ENCODE measurements around the gene SLC9B2.
A peak's percentile ranks its signal among the peaks of the same experiment; 100 is the strongest.

The SLC9B2 gene

DNA sequence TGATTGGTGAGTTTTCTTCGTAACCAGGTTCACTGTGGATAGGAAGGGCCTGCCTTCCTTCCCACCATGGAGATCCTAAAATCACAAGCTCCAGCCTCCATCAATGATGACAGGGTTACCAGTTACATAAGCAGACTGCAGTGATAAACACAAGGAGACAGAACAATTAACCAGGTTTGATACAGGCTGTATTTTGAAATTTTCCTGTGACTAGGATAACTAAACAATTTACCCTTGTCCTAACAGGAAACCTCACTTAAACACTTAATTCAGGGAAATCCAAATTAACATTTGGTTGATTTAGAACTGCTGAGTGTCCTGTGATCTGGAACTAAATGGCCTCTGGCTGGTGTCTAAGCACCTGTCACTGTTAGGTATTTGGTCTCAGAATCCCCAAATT lies 3.1 kb upstream of the SLC9B2 start:
- Histone ChIP-seq H3K36me3 (ENCODE audit: control insufficient read depth in 2 of 2, insufficient read depth in 1 of 2, low read length in 2 of 2) (peaks cover 0 to 9% of the 10 kb centered on the region in 2 experiments; a peak in 1 of 3 replicates), H3K9me3 (ENCODE audit: control insufficient read depth, insufficient read depth, low read depth, low read length) (no peaks in the 10 kb centered on the region), H3K4me3 (ENCODE audit: low read depth, low read length) (no peak overlapping the region), H3K4me1 (ENCODE audit: control insufficient read depth, insufficient read depth, low read length) (no peaks in the 10 kb centered on the region), H3K27ac (ENCODE audit: extremely low read depth, low read depth, low read length) (no peak overlapping the region)
- CTCF ChIA-PET = interaction anchor here (1.1 to 1.2 kb wide), 3 partner anchors 10 to 33 kb away, joined by 3 read pairs; partner anchors contain the start of gene BDH2
- TF ChIP-seq ZBTB20 (tag by site-specific recombination; IDR thresholded peaks at IDR 0.05) (no peak), ZNF138 (tag by site-specific recombination; IDR thresholded peaks at IDR 0.05; ENCODE audit: borderline replicate concordance) (no peak), ZNF623 (tag by site-specific recombination; IDR thresholded peaks at IDR 0.05) (no peak), ZBTB7A (tag by site-specific recombination; IDR thresholded peaks at IDR 0.05; ENCODE audit: low read depth) (no peak), ZNF426 (tag by site-specific recombination; IDR thresholded peaks at IDR 0.05) (no peak), PRDM2 (tag by site-specific recombination; IDR thresholded peaks at IDR 0.05; ENCODE audit: borderline replicate concordance) (no peak)
- TF ChIP-seq, protein P1, sequence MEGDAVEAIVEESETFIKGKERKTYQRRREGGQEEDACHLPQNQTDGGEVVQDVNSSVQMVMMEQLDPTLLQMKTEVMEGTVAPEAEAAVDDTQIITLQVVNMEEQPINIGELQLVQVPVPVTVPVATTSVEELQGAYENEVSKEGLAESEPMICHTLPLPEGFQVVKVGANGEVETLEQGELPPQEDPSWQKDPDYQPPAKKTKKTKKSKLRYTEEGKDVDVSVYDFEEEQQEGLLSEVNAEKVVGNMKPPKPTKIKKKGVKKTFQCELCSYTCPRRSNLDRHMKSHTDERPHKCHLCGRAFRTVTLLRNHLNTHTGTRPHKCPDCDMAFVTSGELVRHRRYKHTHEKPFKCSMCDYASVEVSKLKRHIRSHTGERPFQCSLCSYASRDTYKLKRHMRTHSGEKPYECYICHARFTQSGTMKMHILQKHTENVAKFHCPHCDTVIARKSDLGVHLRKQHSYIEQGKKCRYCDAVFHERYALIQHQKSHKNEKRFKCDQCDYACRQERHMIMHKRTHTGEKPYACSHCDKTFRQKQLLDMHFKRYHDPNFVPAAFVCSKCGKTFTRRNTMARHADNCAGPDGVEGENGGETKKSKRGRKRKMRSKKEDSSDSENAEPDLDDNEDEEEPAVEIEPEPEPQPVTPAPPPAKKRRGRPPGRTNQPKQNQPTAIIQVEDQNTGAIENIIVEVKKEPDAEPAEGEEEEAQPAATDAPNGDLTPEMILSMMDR (tag by site-specific recombination; IDR thresholded peaks at IDR 0.05) = no peak
- POLR2A ChIA-PET = no interaction called here

DNA sequence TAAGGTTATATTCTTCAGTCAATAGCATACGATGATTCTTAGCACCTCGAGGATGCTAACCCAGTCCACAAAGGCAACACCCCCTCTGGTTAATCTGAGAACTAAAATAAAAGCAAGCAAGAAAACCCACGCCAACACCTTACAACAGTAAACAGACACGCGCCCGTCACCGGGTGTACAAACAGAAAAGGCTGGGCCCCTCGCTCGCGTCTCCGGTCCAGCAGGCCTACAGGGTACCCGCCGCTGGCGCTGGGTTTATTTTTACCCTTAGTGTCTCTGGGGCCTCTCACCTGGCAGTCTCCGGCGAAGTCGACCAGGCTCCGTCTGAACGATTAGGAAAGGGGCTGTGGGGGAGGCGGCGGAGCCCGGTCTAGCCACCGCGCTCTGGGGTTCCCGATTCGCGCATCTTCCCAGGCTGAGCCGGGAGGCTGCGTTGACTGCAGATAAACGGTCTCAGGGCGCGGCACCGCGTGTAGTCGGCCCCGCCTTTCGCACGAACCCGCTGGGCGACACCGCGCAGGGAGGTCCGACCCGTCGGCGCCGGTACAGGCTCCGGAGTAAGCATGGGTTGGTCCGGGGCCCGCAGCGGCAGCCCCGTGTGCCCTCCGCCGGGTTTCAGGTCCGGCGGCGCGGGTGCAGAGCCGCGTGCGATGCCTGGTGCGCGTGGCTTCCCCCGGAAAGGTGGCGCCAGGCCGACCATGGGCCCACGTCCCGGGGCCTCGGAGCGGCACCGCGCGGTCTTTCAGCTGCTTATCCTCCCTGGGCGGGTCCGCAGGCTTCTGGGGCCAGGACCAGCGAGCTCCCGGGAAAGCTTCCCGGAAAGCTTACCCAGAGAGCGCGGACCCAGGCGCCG lies 441 bp downstream of the SLC9B2 start:
- Histone ChIP-seq H3K27ac (ENCODE audit: extremely low read depth, low read depth, low read length) (peak overlapping the region; percentile 76; the same call in 1 of the 2 replicates), H3K4me3 (ENCODE audit: low read depth, low read length) (peak overlapping the region; percentile 65), H3K4me1 (ENCODE audit: control insufficient read depth, insufficient read depth, low read length) (no peaks in the 10 kb centered on the region), H3K9me3 (ENCODE audit: control insufficient read depth, insufficient read depth, low read depth, low read length) (no peaks in the 10 kb centered on the region), H3K36me3 (ENCODE audit: control insufficient read depth in 2 of 2, insufficient read depth in 1 of 2, low read length in 2 of 2) (peaks cover 0 to 3% of the 10 kb centered on the region in 2 experiments; a peak in 1 of 3 replicates)
- ChIA-PET CTCF (interaction anchor here (0.9 to 1.2 kb wide), 3 partner anchors 9 to 68 kb away, joined by 3 to 6 read pairs (median 4); no protein-coding TSS in a partner anchor), POLR2A (no interaction called here)
- TF ChIP-seq, protein P2, sequence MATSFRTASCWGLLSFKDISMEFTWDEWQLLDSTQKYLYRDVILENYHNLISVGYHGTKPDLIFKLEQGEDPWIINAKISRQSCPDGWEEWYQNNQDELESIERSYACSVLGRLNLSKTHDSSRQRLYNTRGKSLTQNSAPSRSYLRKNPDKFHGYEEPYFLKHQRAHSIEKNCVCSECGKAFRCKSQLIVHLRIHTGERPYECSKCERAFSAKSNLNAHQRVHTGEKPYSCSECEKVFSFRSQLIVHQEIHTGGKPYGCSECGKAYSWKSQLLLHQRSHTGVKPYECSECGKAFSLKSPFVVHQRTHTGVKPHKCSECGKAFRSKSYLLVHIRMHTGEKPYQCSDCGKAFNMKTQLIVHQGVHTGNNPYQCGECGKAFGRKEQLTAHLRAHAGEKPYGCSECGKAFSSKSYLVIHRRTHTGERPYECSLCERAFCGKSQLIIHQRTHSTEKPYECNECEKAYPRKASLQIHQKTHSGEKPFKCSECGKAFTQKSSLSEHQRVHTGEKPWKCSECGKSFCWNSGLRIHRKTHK (tag by site-specific recombination; IDR thresholded peaks at IDR 0.05) = no peak
- no peak for TF ChIP-seq ZNF555 (tag by site-specific recombination; conservative IDR thresholded peaks at IDR 0.05)
- no peak for TF ChIP-seq ELK4 (IDR thresholded peaks at IDR 0.05; ENCODE audit: borderline replicate concordance, low read depth, low read length)
- TF ChIP-seq ZNF48 (tag by site-specific recombination; IDR thresholded peaks at IDR 0.05) = no peak
- TF ChIP-seq ZNF629 (tag by site-specific recombination; IDR thresholded peaks at IDR 0.05) = no peak
- TF ChIP-seq, protein P1 (tag by site-specific recombination; IDR thresholded peaks at IDR 0.05) = no peak
- TF ChIP-seq ZNF423 (tag by site-specific recombination; IDR thresholded peaks at IDR 0.05) = no peak
- peak; percentile 71 for TF ChIP-seq ZIC2 (tag by site-specific recombination; IDR thresholded peaks at IDR 0.05)
- peak; percentile 40; the same call in 1 of the 2 replicates for TF ChIP-seq ZNF600 (tag by site-specific recombination; IDR thresholded peaks at IDR 0.05)
- TF ChIP-seq, protein P3, sequence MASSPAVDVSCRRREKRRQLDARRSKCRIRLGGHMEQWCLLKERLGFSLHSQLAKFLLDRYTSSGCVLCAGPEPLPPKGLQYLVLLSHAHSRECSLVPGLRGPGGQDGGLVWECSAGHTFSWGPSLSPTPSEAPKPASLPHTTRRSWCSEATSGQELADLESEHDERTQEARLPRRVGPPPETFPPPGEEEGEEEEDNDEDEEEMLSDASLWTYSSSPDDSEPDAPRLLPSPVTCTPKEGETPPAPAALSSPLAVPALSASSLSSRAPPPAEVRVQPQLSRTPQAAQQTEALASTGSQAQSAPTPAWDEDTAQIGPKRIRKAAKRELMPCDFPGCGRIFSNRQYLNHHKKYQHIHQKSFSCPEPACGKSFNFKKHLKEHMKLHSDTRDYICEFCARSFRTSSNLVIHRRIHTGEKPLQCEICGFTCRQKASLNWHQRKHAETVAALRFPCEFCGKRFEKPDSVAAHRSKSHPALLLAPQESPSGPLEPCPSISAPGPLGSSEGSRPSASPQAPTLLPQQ (tag by site-specific recombination; IDR thresholded peaks at IDR 0.05) = peak; percentile 81

Data from HEK293 (cell line).